Kidney epithelial cell (primary cell): ENCODE data around the gene GALNT11. TPM values are rescaled to one million over a fixed set of nuclear protein-coding genes. Genes with fewer than 3 reads are reported as not detected.
"Not testable (repeated sequence)": the region's sequence is repeated elsewhere in the genome, so short reads cannot be mapped to it uniquely, and the experiment has no call there.

Experiments used
- DNase-seq: peaks from one replicate; pipeline ENCODE4 v3.0.0-alpha.2; 2010; ENCODE audit warnings: low read depth
- H3K27me3 ChIP-seq: 2 replicates; pipeline ENCODE4 v1.6.0; 2011; ENCODE audit warnings: low read length; ENCODE audit not compliant: control insufficient read depth, insufficient read depth
- H3K36me3 ChIP-seq: 2 replicates; pipeline ENCODE4 v1.5.1; 2011; ENCODE audit warnings: low read length; ENCODE audit not compliant: control insufficient read depth, insufficient read depth
- H3K4me3 ChIP-seq: 2 replicates; pipeline ENCODE4 v1.5.1; 2011; ENCODE audit warnings: low read depth, mild to moderate bottlenecking, control low read depth, low read length
- CTCF ChIP-seq: IDR thresholded peaks from 2 replicates; pipeline ENCODE4 v1.5.1; 2011; ENCODE audit warnings: mild to moderate bottlenecking, moderate library complexity, low read length, control low read depth, inconsistent platforms; ENCODE audit not compliant: insufficient read depth, poor library complexity, severe bottlenecking
- total RNA-seq: library from RNA; depleted of rRNA; stranded (reverse); fragments of >200 nt; gene quantifications from 2 replicates; pipeline ENCODE4 v1.2.3, GENCODE V29; 2015

The GALNT11 gene
- total RNA-seq, 1 donor from 2014 or later, result 36.0 TPM

GRCh38 chr7:152072421-152072820 lies 46.9 kb downstream of the GALNT11 start:
- Histone ChIP-seq H3K36me3 (peaks cover 2% of the 10 kb centered on the region), H3K4me3 (no peak overlapping the region), H3K27me3 (no peaks in the 10 kb centered on the region)
- TF ChIP-seq CTCF, result no peak
- no peak for DNase-seq

- H3K4me3 ChIP-seq, result no peak overlapping the region
- H3K36me3 ChIP-seq, result no peaks in the 10 kb centered on the region
- TF ChIP-seq CTCF, result no peak
- DNase-seq, result no peak
- no peaks in the 10 kb centered on the region for H3K27me3 ChIP-seq
These were observed 47.9 kb downstream of the GALNT11 start for GRCh38 chr7:152073352-152073751.

- Histone ChIP-seq H3K27me3 (no peaks in the 10 kb centered on the region), H3K36me3 (no peaks in the 10 kb centered on the region), H3K4me3 (no peak overlapping the region)
- DNase-seq, result no peak
- TF ChIP-seq CTCF, result no peak
These were observed 49.2 kb downstream of the GALNT11 start for GRCh38 chr7:152074673-152075072.

GRCh38 chr7:152075379-152075778 lies 49.9 kb downstream of the GALNT11 start:
- not testable (repeated sequence) for H3K36me3 ChIP-seq, H3K4me3 ChIP-seq, H3K27me3 ChIP-seq, DNase-seq

GRCh38 chr7:152076324-152076821 lies 50.9 kb downstream of the GALNT11 start:
- DNase-seq, result no peak
- TF ChIP-seq CTCF, result peak; percentile 58
- H3K27me3 ChIP-seq, result no peaks in the 10 kb centered on the region
- H3K4me3 ChIP-seq, result no peak overlapping the region
- H3K36me3 ChIP-seq, result no peaks in the 10 kb centered on the region

GRCh38 chr7:152076940-152077933 lies 51.8 kb downstream of the GALNT11 start:
- DNase-seq, result peak; percentile 28
- Histone ChIP-seq H3K36me3 (no peaks in the 10 kb centered on the region), H3K27me3 (no peaks in the 10 kb centered on the region), H3K4me3 (no peak overlapping the region)
- no peak for TF ChIP-seq CTCF
